ENCODE results near the gene RPTOR. TPM values are rescaled to one million over a fixed set of nuclear protein-coding genes. Genes with fewer than 3 reads are reported as not detected.

Gene RPTOR
- total RNA-seq, 2 experiments from 2014 or later: 48.1 to 87.8 TPM

DNA sequence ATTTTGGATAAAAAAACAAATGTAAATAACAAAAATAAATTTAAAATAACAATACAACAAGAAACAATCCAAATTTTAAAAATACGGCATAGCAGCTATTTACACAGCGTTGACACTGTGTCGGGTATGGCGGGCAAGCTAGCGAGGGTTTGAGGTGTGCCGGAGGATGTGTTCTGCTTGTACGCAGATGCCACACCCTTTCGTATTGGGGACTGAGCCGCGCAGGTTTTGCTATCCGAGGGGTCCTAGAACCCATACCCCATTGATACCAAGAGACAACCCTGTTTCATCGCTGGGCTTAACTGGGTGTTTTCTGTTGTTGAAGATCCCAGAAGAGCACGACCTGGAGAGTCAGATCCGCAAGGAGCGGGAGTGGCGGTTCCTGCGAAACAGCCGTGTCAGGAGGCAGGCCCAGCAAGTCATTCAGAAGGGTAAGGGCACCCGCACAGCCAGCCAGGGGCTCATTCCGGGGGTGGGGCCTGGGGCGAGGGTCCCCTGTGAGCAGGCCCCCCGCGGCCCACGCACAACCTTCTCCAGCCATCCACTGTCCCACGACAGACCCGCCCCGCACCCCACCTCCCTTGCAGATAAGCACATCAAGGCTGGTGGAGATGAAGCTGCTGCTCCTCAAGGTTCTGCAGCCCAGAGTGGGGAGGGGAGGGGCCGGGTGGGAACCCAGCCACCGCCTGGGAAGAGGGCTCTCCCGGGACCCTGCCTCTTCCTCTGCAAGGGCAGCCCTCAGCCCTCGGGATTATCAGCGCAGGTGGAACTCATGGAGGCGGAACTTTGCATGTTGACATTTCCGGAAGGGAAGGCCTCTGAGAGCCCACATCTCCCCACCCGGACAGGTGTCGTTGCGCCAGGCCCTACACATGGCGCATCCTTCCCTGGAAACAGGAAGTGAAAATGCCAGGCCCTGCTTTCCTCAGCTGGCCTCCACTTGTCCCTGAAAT, 395.8 kb downstream of the RPTOR start:
- Histone ChIP-seq H3K79me2 (ENCODE audit: insufficient read depth, low read depth, low read length) (no peaks in the 10 kb centered on the region), H3K36me3 (ENCODE audit: insufficient read depth, low read length) (no peaks in the 10 kb centered on the region), H2AFZ (ENCODE audit: low read length) (no peak overlapping the region), H4K20me1 (ENCODE audit: insufficient read depth, low read length) (no peaks in the 10 kb centered on the region), H3K4me2 (ENCODE audit: low read length) (peak overlapping the region; percentile 25; the same call in 1 of the 2 replicates), H3K9me3 (ENCODE audit: low read length) (no peaks in the 10 kb centered on the region), H3K4me1 (ENCODE audit: insufficient read depth, low read length, poor library complexity, severe bottlenecking) (peaks cover 12% of the 10 kb centered on the region), H3K9me2 (ENCODE audit: insufficient read depth, low read length) (no peaks in the 10 kb centered on the region), H3K4me3 (ENCODE audit: low read depth, low read length, poor library complexity, severe bottlenecking) (no peak overlapping the region), H3K27ac (ENCODE audit: low read depth, low read length, poor library complexity, severe bottlenecking) (peak overlapping the region; percentile 2)
- ChIA-PET CTCF (ENCODE audit: unreplicated experiment) (no interaction called here), POLR2A (no interaction called here)
- DNase-seq (ENCODE audit: low spot score): peak; percentile 62
- BruUV-seq (replicated peaks): no TSS peak
- TF ChIP-seq EZH2phosphoT487 (IDR thresholded peaks at IDR 0.05; ENCODE audit: borderline replicate concordance, low read depth, low read length): no peak
- TF ChIP-seq, protein P1, sequence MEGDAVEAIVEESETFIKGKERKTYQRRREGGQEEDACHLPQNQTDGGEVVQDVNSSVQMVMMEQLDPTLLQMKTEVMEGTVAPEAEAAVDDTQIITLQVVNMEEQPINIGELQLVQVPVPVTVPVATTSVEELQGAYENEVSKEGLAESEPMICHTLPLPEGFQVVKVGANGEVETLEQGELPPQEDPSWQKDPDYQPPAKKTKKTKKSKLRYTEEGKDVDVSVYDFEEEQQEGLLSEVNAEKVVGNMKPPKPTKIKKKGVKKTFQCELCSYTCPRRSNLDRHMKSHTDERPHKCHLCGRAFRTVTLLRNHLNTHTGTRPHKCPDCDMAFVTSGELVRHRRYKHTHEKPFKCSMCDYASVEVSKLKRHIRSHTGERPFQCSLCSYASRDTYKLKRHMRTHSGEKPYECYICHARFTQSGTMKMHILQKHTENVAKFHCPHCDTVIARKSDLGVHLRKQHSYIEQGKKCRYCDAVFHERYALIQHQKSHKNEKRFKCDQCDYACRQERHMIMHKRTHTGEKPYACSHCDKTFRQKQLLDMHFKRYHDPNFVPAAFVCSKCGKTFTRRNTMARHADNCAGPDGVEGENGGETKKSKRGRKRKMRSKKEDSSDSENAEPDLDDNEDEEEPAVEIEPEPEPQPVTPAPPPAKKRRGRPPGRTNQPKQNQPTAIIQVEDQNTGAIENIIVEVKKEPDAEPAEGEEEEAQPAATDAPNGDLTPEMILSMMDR (conservative IDR thresholded peaks at IDR 0.05; ENCODE audit: low read length): no peak
- intact Hi-C loops (cut with micrococcal nuclease; ENCODE audit: unreplicated experiment): no loop called here

DNA sequence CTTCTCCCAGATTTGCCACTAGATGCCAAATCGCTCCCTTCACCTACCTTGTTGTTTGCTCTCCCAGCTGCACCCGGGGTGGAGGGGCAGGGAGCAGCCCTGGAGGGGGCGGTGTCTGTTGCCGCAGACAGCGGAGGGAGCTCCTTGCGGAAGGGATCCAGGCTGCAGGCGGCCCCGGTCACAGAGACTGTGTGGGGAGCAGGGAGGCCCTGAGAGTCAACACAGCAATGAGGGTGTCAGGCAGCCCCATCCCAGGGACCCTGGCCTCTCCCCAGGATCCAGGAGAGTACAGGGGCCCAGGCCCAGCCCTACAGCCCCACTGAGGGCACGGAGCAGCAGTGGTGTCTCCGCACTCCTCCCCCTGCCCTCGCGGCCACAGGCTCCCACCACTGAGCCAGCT, 396.5 kb downstream of the RPTOR start:
- peak overlapping the region; percentile 2 for H3K27ac ChIP-seq (ENCODE audit: low read depth, low read length, poor library complexity, severe bottlenecking)
- no peaks in the 10 kb centered on the region for H3K79me2 ChIP-seq (ENCODE audit: insufficient read depth, low read depth, low read length)
- H3K4me3 ChIP-seq (ENCODE audit: low read depth, low read length, poor library complexity, severe bottlenecking): no peak overlapping the region
- H4K20me1 ChIP-seq (ENCODE audit: insufficient read depth, low read length): no peaks in the 10 kb centered on the region
- no peak overlapping the region for H3K4me2 ChIP-seq (ENCODE audit: low read length)
- intact Hi-C loops (cut with micrococcal nuclease; ENCODE audit: unreplicated experiment): no loop called here
- ChIA-PET POLR2A (no interaction called here), CTCF (ENCODE audit: unreplicated experiment) (no interaction called here)
- no peaks in the 10 kb centered on the region for H3K9me3 ChIP-seq (ENCODE audit: low read length)
- H2AFZ ChIP-seq (ENCODE audit: low read length): no peak overlapping the region
- no peak for DNase-seq (ENCODE audit: low spot score)
- H3K9me2 ChIP-seq (ENCODE audit: insufficient read depth, low read length): no peaks in the 10 kb centered on the region
- peaks cover 7% of the 10 kb centered on the region for H3K36me3 ChIP-seq (ENCODE audit: insufficient read depth, low read length)
- no peak for TF ChIP-seq EZH2phosphoT487 (IDR thresholded peaks at IDR 0.05; ENCODE audit: borderline replicate concordance, low read depth, low read length)
- TF ChIP-seq, protein P1 (conservative IDR thresholded peaks at IDR 0.05; ENCODE audit: low read length): no peak
- BruUV-seq (replicated peaks): no TSS peak
- peaks cover 12% of the 10 kb centered on the region for H3K4me1 ChIP-seq (ENCODE audit: insufficient read depth, low read length, poor library complexity, severe bottlenecking)

Data from OCI-LY7 (cell line).